ENCODE data around the gene TEX29.

Gene TEX29

DNA sequence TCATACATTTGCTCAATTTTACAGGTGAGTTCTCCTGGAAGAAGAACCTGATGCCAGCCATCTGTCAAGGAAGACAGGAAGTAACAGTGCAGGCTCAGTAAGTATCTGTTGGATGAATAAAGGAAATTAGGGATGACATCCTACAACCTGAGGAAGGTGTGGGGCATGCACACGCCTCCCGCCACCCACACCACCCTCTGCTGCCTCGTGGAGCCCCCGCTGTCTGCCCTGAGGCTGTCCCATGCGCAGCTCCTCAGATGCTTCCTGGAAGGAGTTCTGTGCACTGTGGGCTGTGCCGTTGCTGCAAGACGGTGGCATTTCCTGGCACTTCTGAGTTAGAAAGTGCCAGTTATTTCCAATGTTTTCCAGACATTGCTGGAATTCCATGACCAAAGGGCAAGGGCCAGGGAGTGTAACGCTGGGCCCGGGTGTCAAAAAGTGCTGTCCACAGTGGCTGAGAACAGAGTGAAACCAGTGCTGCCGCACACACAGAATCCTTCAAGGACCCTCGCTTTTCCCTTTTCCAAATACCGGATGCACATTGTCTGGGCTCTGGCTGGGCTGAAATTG lies 4.2 kb upstream of the TEX29 start:
- Histone ChIP-seq H4K20me1 (ENCODE audit: insufficient read depth, low read length, poor library complexity, severe bottlenecking) (no peaks in the 10 kb centered on the region), H3K9me2 (replicated peaks; ENCODE audit: low read depth, low read length) (no peaks in the 10 kb centered on the region), H3K4me2 (ENCODE audit: low read depth, low read length, poor library complexity, severe bottlenecking) (no peak overlapping the region), H3K36me3 (ENCODE audit: insufficient read depth, low read length) (no peaks in the 10 kb centered on the region), H3K4me3 (ENCODE audit: low read length, poor library complexity, severe bottlenecking) (no peak overlapping the region), H3K9me3 (ENCODE audit: insufficient read depth, low read depth, low read length) (no peaks in the 10 kb centered on the region), H2AFZ (ENCODE audit: low read length) (no peak overlapping the region), H3K27me3 (ENCODE audit: insufficient read depth, low read length, poor library complexity, severe bottlenecking) (no peaks in the 10 kb centered on the region), H3K4me1 (ENCODE audit: insufficient read depth, low read length, poor library complexity, severe bottlenecking) (no peaks in the 10 kb centered on the region), H3K79me2 (ENCODE audit: insufficient read depth, low read length) (no peaks in the 10 kb centered on the region), H3F3A (ENCODE audit: low read depth) (no peaks in the 10 kb centered on the region), H3K9ac (ENCODE audit: low read depth, low read length, poor library complexity, severe bottlenecking) (no peak overlapping the region)
- TF ChIP-seq EZH2phosphoT487 (IDR thresholded peaks at IDR 0.05; ENCODE audit: borderline replicate concordance) = no peak
- no peak for TF ChIP-seq CTCF (conservative IDR thresholded peaks at IDR 0.05; ENCODE audit: low read length)

GRCh38 chr13:111317042-111317550 lies 3.3 kb upstream of the TEX29 start:
- H3K4me3 ChIP-seq (ENCODE audit: low read length, poor library complexity, severe bottlenecking) = no peak overlapping the region
- no peaks in the 10 kb centered on the region for H4K20me1 ChIP-seq (ENCODE audit: insufficient read depth, low read length, poor library complexity, severe bottlenecking)
- H3K36me3 ChIP-seq (ENCODE audit: insufficient read depth, low read length) = no peaks in the 10 kb centered on the region
- H3F3A ChIP-seq (ENCODE audit: low read depth) = no peaks in the 10 kb centered on the region
- H3K27me3 ChIP-seq (ENCODE audit: insufficient read depth, low read length, poor library complexity, severe bottlenecking) = no peaks in the 10 kb centered on the region
- no peak overlapping the region for H2AFZ ChIP-seq (ENCODE audit: low read length)
- TF ChIP-seq EZH2phosphoT487 (IDR thresholded peaks at IDR 0.05; ENCODE audit: borderline replicate concordance) = no peak
- TF ChIP-seq CTCF (conservative IDR thresholded peaks at IDR 0.05; ENCODE audit: low read length) = no peak
- H3K9me3 ChIP-seq (ENCODE audit: insufficient read depth, low read depth, low read length) = no peaks in the 10 kb centered on the region
- H3K4me2 ChIP-seq (ENCODE audit: low read depth, low read length, poor library complexity, severe bottlenecking) = no peak overlapping the region
- no peaks in the 10 kb centered on the region for H3K9me2 ChIP-seq (replicated peaks; ENCODE audit: low read depth, low read length)
- no peaks in the 10 kb centered on the region for H3K79me2 ChIP-seq (ENCODE audit: insufficient read depth, low read length)
- H3K4me1 ChIP-seq (ENCODE audit: insufficient read depth, low read length, poor library complexity, severe bottlenecking) = no peaks in the 10 kb centered on the region
- no peak overlapping the region for H3K9ac ChIP-seq (ENCODE audit: low read depth, low read length, poor library complexity, severe bottlenecking)

DNA sequence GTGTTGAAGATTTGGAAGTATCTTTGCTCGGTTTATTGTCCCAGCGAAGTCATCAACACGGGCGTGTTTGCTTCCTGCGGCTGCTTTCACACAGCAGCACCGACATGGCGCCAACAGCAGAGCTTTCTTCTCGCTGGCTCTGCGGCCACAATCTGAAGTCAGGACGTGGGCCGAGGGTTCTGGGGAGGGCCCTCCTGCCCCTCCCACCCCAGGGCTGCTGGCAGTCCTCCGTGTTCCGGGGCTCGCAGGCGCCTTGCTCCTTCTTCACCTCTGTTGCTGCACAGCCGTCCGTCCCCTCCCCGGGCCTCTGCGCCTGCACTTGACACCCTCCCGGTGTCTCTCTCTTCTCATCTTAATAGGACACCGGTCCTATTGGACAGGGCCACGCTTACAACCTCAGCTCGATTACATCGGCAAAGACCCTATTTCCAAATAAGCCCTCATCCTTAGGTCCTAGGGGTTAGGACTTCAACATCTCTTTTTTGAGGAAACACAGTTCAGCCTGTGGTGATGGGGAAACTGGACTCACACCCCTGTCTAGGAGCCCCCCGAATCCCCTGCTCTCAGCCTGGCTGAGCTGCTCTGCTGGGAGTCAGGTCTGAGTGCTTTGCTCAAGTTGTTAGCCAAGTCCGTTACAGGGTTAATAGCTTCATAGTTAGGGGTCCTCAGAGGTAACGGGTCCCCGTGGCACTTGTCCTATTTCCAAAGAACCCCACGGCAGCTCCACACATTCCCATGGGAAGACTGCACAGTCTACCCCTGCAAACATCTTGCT lies 2.7 kb upstream of the TEX29 start:
- Histone ChIP-seq H3K9me3 (ENCODE audit: insufficient read depth, low read depth, low read length) (no peaks in the 10 kb centered on the region), H3F3A (ENCODE audit: low read depth) (no peaks in the 10 kb centered on the region), H3K79me2 (ENCODE audit: insufficient read depth, low read length) (no peaks in the 10 kb centered on the region), H2AFZ (ENCODE audit: low read length) (no peak overlapping the region), H4K20me1 (ENCODE audit: insufficient read depth, low read length, poor library complexity, severe bottlenecking) (no peaks in the 10 kb centered on the region), H3K27me3 (ENCODE audit: insufficient read depth, low read length, poor library complexity, severe bottlenecking) (no peaks in the 10 kb centered on the region), H3K4me2 (ENCODE audit: low read depth, low read length, poor library complexity, severe bottlenecking) (no peak overlapping the region), H3K9ac (ENCODE audit: low read depth, low read length, poor library complexity, severe bottlenecking) (no peak overlapping the region), H3K4me3 (ENCODE audit: low read length, poor library complexity, severe bottlenecking) (no peak overlapping the region), H3K36me3 (ENCODE audit: insufficient read depth, low read length) (no peaks in the 10 kb centered on the region), H3K4me1 (ENCODE audit: insufficient read depth, low read length, poor library complexity, severe bottlenecking) (no peaks in the 10 kb centered on the region), H3K9me2 (replicated peaks; ENCODE audit: low read depth, low read length) (no peaks in the 10 kb centered on the region)
- TF ChIP-seq EZH2phosphoT487 (IDR thresholded peaks at IDR 0.05; ENCODE audit: borderline replicate concordance) (no peak), CTCF (conservative IDR thresholded peaks at IDR 0.05; ENCODE audit: low read length) (no peak)
